ENCODE data around the gene ZBTB20. TPM values are rescaled to one million over a fixed set of nuclear protein-coding genes. Genes with fewer than 3 reads are reported as not detected.

Gene ZBTB20
- total RNA-seq, 6 experiments from 2014 or later: 36.7 to 59.4 (median 46.7) TPM

DNA sequence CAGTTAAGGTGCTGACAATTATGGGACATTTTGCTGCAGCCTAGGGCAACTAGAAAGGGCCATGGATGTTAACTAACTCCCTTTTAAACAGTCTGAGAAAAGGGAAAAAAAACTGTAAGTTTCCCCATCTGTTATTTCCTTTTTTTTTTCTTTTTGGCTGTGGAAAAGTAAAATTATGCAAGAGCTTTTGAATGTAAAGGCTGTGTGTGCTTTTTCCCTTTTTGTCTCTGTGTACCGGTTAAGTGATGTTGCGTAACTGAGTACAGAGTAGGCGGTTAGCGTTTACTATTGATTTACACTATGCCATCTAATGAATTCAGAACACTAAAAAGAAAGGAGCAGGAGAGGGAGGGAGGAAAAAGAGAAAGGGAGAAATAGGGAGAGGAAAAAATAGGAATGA lies 449.7 kb downstream of the ZBTB20 start:
- WGBS (ENCODE audit: insufficient coverage, low coverage, low lambda C conversion rate, missing lambda C conversion rate): 21% methylated on average over 4 of the region's 4 CpGs
- ATAC-seq: peak; percentile 81 to 90 (median 83)

DNA sequence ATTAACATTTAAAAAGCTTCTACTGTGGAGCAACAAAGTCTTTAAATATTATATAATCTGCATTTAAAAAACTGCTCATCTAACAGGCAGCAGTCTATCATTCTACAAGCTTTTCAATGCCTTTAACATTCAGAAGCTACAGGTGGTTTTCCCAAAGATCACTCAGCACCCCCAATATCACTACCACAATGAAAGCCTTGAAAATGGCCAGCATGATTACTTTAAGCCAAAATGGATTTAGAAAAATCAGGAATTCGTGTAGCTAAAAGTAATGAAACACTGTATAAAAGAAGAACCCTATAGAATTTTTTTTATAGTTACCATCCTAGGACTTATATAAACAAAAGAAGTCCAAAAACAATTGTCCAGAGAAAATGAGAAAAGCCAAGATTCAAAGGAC lies 452.8 kb downstream of the ZBTB20 start:
- no peak overlapping the region for H3K4me3 ChIP-seq
- TF ChIP-seq, protein P1, sequence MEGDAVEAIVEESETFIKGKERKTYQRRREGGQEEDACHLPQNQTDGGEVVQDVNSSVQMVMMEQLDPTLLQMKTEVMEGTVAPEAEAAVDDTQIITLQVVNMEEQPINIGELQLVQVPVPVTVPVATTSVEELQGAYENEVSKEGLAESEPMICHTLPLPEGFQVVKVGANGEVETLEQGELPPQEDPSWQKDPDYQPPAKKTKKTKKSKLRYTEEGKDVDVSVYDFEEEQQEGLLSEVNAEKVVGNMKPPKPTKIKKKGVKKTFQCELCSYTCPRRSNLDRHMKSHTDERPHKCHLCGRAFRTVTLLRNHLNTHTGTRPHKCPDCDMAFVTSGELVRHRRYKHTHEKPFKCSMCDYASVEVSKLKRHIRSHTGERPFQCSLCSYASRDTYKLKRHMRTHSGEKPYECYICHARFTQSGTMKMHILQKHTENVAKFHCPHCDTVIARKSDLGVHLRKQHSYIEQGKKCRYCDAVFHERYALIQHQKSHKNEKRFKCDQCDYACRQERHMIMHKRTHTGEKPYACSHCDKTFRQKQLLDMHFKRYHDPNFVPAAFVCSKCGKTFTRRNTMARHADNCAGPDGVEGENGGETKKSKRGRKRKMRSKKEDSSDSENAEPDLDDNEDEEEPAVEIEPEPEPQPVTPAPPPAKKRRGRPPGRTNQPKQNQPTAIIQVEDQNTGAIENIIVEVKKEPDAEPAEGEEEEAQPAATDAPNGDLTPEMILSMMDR (IDR thresholded peaks at IDR 0.05): no peak
- TF ChIP-seq POLR2A (IDR thresholded peaks at IDR 0.05): no peak
- H3K36me3 ChIP-seq: no peaks in the 10 kb centered on the region
- no peaks in the 10 kb centered on the region for H3K27me3 ChIP-seq
- H3K9me3 ChIP-seq: no peaks in the 10 kb centered on the region
- H3K4me1 ChIP-seq: peaks cover 0 to 24% (median 0%) of the 10 kb centered on the region in 4 donors
- DNase-seq (no peak), ATAC-seq (no peak)
- no peak overlapping the region for H3K27ac ChIP-seq
- intact Hi-C loops (cut with DNase I): no loop called here
- WGBS (ENCODE audit: insufficient coverage, low coverage, low lambda C conversion rate, missing lambda C conversion rate): 100% methylated on average over 1 of the region's 1 CpG

More for the DNA sequence above, 449.7 kb downstream of the ZBTB20 start:
- Histone ChIP-seq H3K27ac (no peak overlapping the region), H3K9me3 (no peaks in the 10 kb centered on the region), H3K4me3 (no peak overlapping the region), H3K27me3 (no peaks in the 10 kb centered on the region), H3K4me1 (peaks cover 0 to 36% (median 2%) of the 10 kb centered on the region in 4 donors), H3K36me3 (no peaks in the 10 kb centered on the region)
- TF ChIP-seq, protein P1 (IDR thresholded peaks at IDR 0.05): no peak
- TF ChIP-seq POLR2A (IDR thresholded peaks at IDR 0.05): no peak
- intact Hi-C loops (cut with DNase I): no loop called here
- DNase-seq: no peak

DNA sequence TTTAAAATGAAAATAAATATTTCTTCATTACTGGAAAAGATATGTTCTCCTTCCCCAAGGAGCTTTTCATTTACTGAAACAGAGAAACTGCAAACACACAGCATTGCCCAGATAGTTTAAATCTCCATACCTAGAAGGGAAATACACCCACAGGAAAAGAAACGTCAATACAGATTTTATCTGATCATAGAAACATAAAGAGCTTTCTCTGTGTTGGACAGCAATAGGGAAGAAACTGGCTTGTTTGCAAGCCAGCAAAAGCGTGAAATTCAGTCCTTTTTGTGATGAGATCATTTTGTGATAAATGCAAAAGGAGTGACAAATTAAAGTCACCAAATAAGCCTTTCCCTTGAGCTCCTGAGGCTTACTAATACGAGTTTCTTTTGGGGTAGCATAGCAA lies 455.2 kb downstream of the ZBTB20 start:
- TF ChIP-seq, protein P1 (IDR thresholded peaks at IDR 0.05): no peak
- no peak for TF ChIP-seq POLR2A (IDR thresholded peaks at IDR 0.05)
- Histone ChIP-seq H3K4me1 (peaks cover 0 to 7% (median 0%) of the 10 kb centered on the region in 4 donors), H3K27me3 (no peaks in the 10 kb centered on the region), H3K27ac (no peak overlapping the region), H3K4me3 (no peak overlapping the region), H3K9me3 (no peaks in the 10 kb centered on the region), H3K36me3 (no peaks in the 10 kb centered on the region)
- ATAC-seq (no peak), DNase-seq (no peak)
- 61% methylated on average over 3 of the region's 3 CpGs for WGBS (ENCODE audit: insufficient coverage, low coverage, low lambda C conversion rate, missing lambda C conversion rate)
- intact Hi-C loops (cut with DNase I): no loop called here

DNA sequence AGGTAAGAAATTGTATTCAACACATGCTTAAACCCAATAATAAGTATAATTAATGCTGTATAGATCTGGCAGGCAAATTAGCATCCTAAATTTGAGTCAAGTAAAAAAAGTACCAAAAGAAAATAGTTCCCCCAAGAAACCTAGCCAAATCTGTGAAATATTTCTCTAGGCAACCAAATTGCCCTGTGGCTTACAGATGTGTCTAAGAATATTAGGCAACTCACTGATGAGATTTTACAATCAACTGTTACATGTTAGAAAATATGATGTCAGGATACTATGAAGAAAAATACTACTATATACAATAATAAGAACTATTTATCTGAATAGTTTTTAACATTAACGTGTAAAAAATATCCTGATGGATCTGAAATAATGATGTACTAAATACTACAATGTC lies 456.2 kb downstream of the ZBTB20 start:
- H3K27me3 ChIP-seq: no peaks in the 10 kb centered on the region
- ATAC-seq (no peak), DNase-seq (no peak)
- no peak for TF ChIP-seq POLR2A (IDR thresholded peaks at IDR 0.05)
- TF ChIP-seq, protein P1 (IDR thresholded peaks at IDR 0.05): no peak
- peaks cover 0 to 7% (median 0%) of the 10 kb centered on the region in 4 donors for H3K4me1 ChIP-seq
- H3K4me3 ChIP-seq: no peak overlapping the region
- WGBS (ENCODE audit: insufficient coverage, low coverage, low lambda C conversion rate, missing lambda C conversion rate): 92% methylated on average over 1 of the region's 1 CpG
- no peaks in the 10 kb centered on the region for H3K9me3 ChIP-seq
- H3K27ac ChIP-seq: no peak overlapping the region
- no peaks in the 10 kb centered on the region for H3K36me3 ChIP-seq
- intact Hi-C loops (cut with DNase I): no loop called here

DNA sequence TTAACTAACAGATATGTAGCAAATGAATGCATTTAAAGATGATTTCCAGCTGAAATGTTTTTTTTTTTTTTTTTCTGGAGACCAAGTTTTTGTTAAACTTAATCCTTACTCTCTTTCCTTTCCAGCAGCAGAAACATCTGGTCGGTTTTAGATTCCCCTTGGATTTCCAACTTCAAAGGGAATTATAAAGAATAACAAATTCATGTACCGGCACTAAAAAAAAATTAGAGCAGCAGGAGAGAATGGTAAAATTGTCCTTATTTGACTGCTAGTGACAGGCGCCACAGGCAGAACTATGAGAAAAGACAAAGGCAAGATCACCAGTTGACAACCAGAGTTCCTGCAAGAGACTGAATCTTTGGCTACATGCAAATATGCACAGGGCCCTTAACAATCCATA lies 459.9 kb downstream of the ZBTB20 start:
- DNase-seq (no peak), ATAC-seq (no peak)
- Histone ChIP-seq H3K4me1 (peaks cover 0 to 20% (median 3%) of the 10 kb centered on the region in 4 donors), H3K9me3 (no peaks in the 10 kb centered on the region), H3K4me3 (no peak overlapping the region), H3K36me3 (no peaks in the 10 kb centered on the region), H3K27ac (no peak overlapping the region), H3K27me3 (no peaks in the 10 kb centered on the region)
- intact Hi-C loops (cut with DNase I): no loop called here
- no peak for TF ChIP-seq POLR2A (IDR thresholded peaks at IDR 0.05)
- TF ChIP-seq, protein P1 (IDR thresholded peaks at IDR 0.05): no peak
- 74% methylated on average over 3 of the region's 3 CpGs for WGBS (ENCODE audit: insufficient coverage, low coverage, low lambda C conversion rate, missing lambda C conversion rate)

All from right lobe of liver (tissue), 6 donors.